UCSD-AML1 (cell line): ENCODE measurements around the gene IKZF2.

Source experiments
- DNase-seq: peaks from one replicate; lab custom pipeline; 2025; ENCODE audit not compliant: unreplicated experiment; lab: John Stamatoyannopoulos, UW

The IKZF2 gene

GRCh38 chr2:213104092-213104902, 47.1 kb downstream of the IKZF2 start:
- DNase-seq: no peak

DNA sequence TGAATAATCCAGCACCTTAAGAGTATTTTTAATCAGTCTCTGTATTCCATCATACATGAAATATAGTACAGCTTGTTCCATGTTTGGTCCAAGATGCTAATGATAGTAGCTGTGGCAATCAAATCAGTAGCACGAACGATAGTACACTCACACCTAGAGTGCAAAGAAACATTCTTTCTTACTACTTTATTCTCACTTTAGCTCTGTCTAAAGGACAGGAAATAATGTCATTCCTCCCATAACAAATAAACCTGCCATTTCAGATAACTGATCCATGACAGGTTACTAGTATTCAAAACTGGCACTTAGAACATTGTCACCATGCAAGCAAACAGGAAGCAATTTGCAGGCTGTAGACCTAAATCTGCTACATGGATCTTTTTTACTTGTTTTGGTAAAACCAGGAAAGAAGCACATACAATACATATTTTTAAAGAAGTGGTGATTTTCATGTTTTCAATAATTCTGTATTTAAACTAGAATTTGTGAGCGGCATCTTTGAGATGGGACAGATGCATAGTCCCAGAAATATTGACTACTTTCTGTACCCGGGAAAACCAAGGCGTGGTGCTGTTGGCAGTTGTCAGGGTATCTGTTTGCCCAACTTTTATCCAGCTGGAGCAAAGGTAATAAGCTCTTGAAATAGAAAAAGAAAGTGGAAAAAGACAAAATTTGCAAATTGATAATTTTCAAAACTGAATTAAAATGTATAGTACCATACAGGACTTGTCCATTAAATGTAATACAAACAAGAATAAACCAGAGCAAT, 49.5 kb downstream of the IKZF2 start:
- no peak for DNase-seq

GRCh38 chr2:213101109-213101508, 50.3 kb downstream of the IKZF2 start:
- no peak for DNase-seq

DNA sequence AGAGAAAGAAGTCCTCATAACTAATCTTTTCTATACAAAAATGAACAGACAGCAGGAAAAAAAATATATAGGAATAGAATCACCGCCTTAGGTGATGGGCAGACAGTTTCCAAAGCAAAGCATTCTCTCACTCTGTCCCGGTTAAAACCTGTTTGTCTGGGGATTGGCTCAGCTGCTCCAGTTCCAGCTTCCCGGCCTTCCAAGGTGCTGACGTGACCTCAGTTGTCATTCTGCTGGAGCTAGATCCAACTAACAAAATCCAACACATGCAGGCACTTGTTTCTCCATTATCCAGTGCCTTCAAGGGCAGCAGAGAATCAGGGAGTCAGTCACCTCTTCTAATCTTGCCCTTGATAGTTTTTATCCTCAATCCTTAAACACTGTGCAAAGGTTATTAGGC, 52.8 kb downstream of the IKZF2 start:
- no peak for DNase-seq

DNA sequence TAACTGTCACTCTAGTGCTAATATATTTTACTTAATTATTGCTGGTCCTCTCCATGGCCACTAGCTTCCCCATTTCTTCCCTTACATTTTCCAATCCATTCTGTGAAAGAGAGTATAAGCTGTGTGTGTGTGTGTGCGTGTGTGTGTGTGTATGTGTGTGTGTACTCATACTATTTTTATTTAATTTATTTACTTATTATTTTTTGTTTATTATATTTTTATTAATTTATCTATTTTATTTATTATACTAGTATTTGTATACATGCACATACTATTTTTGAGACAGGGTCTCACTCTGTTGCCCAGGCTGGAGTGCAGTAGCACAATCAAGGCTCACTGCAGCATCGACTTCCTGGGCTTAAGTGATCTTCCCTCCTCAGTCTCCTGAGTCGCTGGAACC, 59.6 kb downstream of the IKZF2 start:
- no peak for DNase-seq

DNA sequence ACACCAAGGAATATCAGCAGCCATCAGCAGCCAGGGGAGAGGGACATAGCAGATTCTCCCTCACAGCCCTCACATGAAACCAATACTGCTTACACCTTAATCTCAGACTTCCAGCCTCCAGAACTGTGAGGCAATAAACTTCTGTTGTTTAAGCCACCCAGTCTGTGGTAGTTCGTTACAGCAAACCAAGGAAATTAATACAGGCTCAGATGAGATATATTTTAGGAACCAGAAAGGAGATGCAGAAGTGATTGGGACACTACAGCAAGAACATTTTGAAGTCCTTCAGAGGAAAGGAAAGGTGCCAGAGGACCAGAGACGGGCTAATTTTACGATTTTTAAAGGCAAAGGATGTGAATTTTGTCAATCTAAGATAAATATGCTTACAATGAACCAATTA, 60.6 kb downstream of the IKZF2 start:
- DNase-seq: no peak

DNA sequence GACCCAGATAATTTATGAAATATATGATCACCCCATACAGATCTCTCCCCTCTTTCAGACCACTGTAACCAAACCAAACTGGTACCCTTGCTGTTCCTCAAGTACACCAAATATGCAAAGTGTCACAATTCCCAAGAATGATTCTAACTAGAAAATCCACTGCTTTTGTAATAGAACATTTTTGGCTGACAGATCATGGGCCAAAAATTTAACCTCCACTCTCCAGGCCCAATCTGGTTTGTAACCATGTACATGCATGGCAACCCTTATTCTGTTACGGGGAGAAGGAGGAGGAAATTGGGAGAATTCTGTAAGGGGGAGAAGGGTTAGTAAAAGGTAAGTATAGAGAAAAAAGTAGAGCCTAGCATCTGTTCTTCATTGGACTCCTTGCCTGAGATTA, 62.0 kb downstream of the IKZF2 start:
- no peak for DNase-seq

GRCh38 chr2:213087040-213087439, 64.4 kb downstream of the IKZF2 start:
- DNase-seq: no peak

DNA sequence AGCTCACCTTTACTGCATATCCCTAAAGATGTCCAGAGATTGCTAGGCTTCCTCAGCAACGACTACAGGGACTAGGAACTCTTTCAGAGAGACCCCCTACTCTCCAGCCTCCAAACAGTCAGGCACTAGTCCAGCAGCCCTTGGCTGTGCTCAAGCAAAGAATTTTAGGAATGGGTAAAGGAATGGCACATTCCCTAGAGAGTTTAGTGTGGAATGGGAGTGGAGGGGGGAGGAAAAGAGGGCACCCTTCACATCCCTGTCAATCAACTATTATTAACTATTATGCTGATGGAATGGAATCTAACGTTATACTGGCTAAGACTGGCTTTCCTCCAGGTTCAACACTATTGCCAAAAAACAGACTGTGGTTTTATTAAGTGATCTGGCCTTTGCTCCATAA, 64.8 kb downstream of the IKZF2 start:
- DNase-seq: no peak

- no peak for DNase-seq
These were observed 65.4 kb downstream of the IKZF2 start for GRCh38 chr2:213086050-213086449.

DNA sequence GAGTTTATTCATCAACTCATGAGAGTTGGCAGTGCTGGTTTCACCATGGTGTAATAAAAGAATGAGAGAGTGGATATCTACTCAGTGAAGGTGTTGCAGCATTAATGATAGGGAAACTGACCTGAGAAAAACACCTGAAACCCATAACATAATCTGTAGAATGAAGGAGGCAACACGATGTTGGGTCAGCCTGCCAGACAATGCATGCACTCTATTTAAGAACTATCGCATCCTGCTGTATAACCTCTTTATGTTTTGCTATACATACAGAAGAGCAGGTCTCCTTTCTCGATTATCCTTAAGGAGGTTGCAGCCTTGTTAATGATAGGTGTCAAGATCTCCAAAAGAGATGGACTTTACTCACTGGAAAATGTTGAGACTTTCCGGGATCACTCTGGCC, 65.9 kb downstream of the IKZF2 start:
- no peak for DNase-seq

GRCh38 chr2:213084261-213084660, 67.2 kb downstream of the IKZF2 start:
- no peak for DNase-seq

- DNase-seq: no peak
These were observed 70.3 kb downstream of the IKZF2 start for GRCh38 chr2:213080969-213081617.

DNA sequence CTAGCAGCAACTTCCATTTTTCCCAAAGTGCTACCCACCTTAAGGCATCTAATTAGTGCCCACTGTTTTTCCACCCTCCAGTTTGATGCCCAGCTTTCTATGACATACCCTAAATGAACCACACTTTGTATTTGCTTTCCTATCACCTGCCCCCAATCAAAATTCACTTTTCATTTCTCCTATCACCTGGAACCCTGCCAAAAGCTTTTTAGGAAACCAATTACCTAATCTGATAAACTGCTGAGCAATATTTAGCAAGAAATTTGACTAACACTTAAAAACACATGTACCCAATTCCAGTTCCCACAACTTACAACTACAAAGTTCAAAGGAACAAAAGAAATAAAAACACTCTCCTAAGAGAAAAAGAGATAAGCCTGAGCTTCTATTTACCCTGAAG, 71.7 kb downstream of the IKZF2 start:
- DNase-seq: no peak

DNA sequence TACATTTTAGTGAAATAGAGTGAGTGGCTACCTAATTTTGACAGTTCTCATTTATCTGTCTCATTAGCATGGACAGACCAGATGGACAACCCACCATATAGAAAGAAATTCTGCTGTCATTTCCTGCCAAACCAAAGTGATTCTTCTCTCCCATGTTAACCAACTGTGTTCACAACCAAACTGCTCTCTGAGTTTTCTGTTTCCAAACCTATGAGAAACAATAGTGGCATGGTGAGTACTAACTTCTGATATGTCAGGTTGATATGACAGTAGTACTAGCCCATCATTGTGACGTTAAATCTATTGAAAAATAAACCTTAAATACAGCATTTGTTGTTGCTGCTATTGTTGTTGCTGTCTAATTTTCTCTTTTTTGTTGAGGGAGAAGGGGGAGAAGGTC, 72.7 kb downstream of the IKZF2 start:
- DNase-seq: no peak

- DNase-seq: no peak
These were observed 81.9 kb downstream of the IKZF2 start for GRCh38 chr2:213069531-213069930.

- DNase-seq: no peak
These were observed 82.6 kb downstream of the IKZF2 start for GRCh38 chr2:213068676-213069359.

DNA sequence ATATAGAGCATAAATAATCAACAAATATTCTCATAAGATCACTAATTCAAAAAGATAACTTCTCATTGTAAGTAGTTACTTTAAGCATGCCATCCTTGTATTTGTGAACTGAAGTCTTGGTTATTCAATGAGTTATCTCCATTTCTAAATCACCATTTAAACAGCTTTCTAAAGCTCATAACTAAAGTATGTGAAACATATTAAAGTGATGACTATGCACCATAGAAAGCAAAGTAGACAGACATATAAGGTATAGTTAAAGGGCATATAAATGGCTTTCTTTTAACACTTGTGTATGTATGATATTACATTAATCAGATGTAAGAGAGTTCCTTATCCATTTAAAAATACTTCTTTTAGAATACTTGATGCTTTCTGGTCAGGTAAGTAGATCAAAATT, 83.5 kb downstream of the IKZF2 start:
- DNase-seq: no peak

- no peak for DNase-seq
These were observed 85.0 kb downstream of the IKZF2 start for GRCh38 chr2:213066443-213066743.

DNA sequence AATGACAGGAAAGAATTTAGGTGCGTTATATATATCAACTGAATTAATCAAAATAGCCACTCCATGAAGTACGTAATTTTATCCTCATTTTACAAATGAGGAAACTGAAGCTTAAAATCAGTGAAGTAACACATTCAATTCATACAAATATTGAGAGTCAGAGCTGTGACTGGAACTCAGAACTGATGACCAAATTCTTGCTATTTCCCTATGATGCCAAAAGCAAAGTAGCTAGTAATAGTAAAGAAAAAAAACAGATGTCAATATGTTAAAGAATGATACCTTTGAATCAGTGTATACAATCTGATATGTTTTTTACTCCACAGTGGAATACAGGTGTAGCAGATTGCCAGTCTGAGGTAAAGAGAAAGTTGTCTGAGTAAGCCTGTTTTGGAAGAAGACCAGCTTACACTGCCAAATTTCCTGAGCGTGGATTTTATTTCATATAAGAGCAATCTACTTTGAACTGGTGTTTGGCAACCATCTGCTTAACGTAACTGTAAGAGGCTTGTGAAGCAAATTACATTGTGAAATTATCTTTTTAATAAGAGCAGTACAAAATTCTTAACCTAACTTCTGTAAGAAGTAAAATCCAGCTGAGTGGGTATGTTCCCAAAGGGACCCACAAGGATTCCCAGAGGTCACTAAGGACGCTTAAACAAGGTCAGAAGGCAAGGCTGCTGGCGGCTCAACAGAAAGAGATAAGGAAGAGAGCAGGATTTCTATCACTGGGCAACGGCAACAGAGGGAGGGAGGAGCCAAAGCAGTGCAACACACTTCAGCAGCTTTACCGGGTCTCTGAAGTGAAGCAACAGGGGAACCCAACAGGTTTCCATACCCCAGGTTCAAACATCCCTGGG, 85.6 kb downstream of the IKZF2 start:
- no peak for DNase-seq

- no peak for DNase-seq
These were observed 87.3 kb downstream of the IKZF2 start for GRCh38 chr2:213064099-213064498.
